PC-9 (cell line): ENCODE measurements around the gene ADCY2. TPM values are rescaled to one million over a fixed set of nuclear protein-coding genes. Genes with fewer than 3 reads are reported as not detected.

Experiments
- BruUV-seq: library from RNA; stranded (reverse); fragments of 400-500 nt; replicated peaks from 2 replicates; lab custom pipeline; 2021; lab: Mats Ljungman, UMichigan
- CTCF ChIA-PET: fragments of 300-600 bp; sonication (Branson Sonifier 250); formaldehyde crosslinking; loops from one replicate; lab custom pipeline; 2022; ENCODE audit warnings: antibody characterized with exemption; lab: Charles Lee
- POLR2A ChIA-PET: fragments of 300-600 bp; sonication (Branson Sonifier 250); formaldehyde crosslinking; loops from one replicate; lab custom pipeline; 2022; ENCODE audit warnings: antibody characterized with exemption; ENCODE audit not compliant: unreplicated experiment; lab: Charles Lee
- DNase-seq, 2 experiments: peaks; one replicate each; pipeline versions ENCODE4 v3.0.0 to v3.0.0-alpha.2; 2015 to 2022; ENCODE audit warnings: mixed read lengths in 1 of 2
- H2AFZ ChIP-seq: fragments of 200-600 bp; sonication (generic); 2 replicates; pipeline ENCODE4 v1.8.1; 2017; ENCODE audit warnings: antibody characterized with exemption
- H3F3A ChIP-seq: fragments of 200-600 bp; sonication (generic); 2 replicates; pipeline ENCODE4 v1.8.1; 2017; ENCODE audit warnings: antibody characterized with exemption, mild to moderate bottlenecking, low read depth; ENCODE audit not compliant: insufficient read depth
- H3K27ac ChIP-seq: fragments of 200-600 bp; sonication (generic); 2 replicates; pipeline ENCODE4 v1.6.1; 2016; ENCODE audit warnings: mixed run types
- H3K27me3 ChIP-seq: fragments of 200-600 bp; sonication (generic); 2 replicates; pipeline ENCODE4 v1.6.1; 2016; ENCODE audit warnings: low read depth, mixed run types; ENCODE audit not compliant: insufficient read depth
- H3K36me3 ChIP-seq: fragments of 200-600 bp; sonication (generic); 2 replicates; pipeline ENCODE4 v1.6.1; 2016; ENCODE audit warnings: low read depth, mixed run types
- H3K4me1 ChIP-seq: fragments of 200-600 bp; sonication (generic); replicated peaks from 2 replicates; pipeline ENCODE4 v1.6.1; 2016; ENCODE audit warnings: mixed run types; ENCODE audit not compliant: insufficient read depth
- H3K4me2 ChIP-seq: fragments of 200-600 bp; sonication (generic); 2 replicates; pipeline ENCODE4 v1.6.1; 2017; ENCODE audit warnings: mixed run types
- H3K4me3 ChIP-seq: fragments of 200-600 bp; sonication (generic); 2 replicates; pipeline ENCODE4 v1.6.1; 2016; ENCODE audit warnings: mixed run types
- H3K79me2 ChIP-seq: fragments of 200-600 bp; sonication (generic); 2 replicates; pipeline ENCODE4 v1.6.1; 2017; ENCODE audit warnings: low read depth, mixed run types
- H3K9me2 ChIP-seq: fragments of 200-600 bp; sonication (generic); 2 replicates; pipeline ENCODE4 v1.8.1; 2017; ENCODE audit warnings: mild to moderate bottlenecking; ENCODE audit not compliant: insufficient read depth
- H3K9me3 ChIP-seq: fragments of 200-600 bp; sonication (generic); 2 replicates; pipeline ENCODE4 v1.8.1; 2016; ENCODE audit warnings: low read depth; ENCODE audit not compliant: insufficient read depth
- H4K20me1 ChIP-seq: fragments of 200-600 bp; sonication (generic); 2 replicates; pipeline ENCODE4 v1.8.1; 2017; ENCODE audit not compliant: insufficient read depth
- CTCF ChIP-seq: fragments of 200-600 bp; sonication (generic); conservative IDR thresholded peaks from 2 replicates; pipeline ENCODE4 v1.6.1; 2017; ENCODE audit warnings: mixed run types, antibody characterized with exemption, mild to moderate bottlenecking, moderate library complexity
- EZH2 ChIP-seq: fragments of 200-600 bp; sonication (generic); IDR thresholded peaks from 2 replicates; pipeline ENCODE4 v1.8.0; 2017; ENCODE audit warnings: antibody characterized with exemption, low read depth
- intact Hi-C: fragments of 100-400 bp; cut with micrococcal nuclease; formaldehyde crosslinking; loops from one replicate; pipeline ENCODE4 v1.10.0; 2022; ENCODE audit not compliant: unreplicated experiment
- total RNA-seq: library from RNA; stranded (reverse); gene quantifications from 2 replicates; pipeline ENCODE4 v1.2.3, GENCODE V29; 2021

ADCY2 gene
- total RNA-seq, 1 experiment from 2014 or later, result not detected

DNA sequence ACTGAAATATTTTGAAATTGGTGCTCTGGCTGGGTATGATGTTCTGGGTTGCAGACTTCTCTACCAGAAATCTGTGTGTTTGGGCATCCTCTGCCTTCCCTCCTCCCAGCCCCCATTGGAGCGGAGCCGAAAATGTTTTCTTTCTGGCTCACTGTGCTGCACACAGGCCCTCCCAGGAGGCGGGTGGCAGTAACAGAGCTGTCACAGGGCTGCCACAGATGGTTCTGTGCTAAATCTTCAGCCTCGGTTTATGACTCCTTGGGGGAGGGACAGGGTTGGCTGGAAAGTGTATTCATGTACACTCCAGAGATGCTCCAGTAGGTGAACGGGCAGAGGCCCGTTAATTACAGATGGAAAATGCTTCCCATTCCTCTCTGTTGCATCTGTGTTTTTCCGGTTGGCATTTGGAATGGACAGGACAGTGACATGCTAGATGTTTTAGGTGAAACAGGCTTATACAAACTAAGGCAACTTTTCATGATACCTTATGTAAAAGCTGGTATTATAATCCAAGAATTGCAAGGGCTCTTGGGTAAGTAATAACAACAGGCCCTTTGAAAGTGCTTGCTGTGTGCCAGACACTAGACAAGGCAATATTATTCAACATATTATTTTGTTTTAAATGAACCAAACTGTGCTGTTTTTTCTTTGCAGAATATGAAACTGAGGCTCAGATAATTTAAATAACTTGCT, 180.2 kb downstream of the ADCY2 start:
- H3K4me1 ChIP-seq, result no peaks in the 10 kb centered on the region
- DNase-seq, result no peak
- BruUV-seq, result no TSS peak
- no peaks in the 10 kb centered on the region for H3K79me2 ChIP-seq
- no peak overlapping the region for H2AFZ ChIP-seq
- H3K9me3 ChIP-seq, result no peaks in the 10 kb centered on the region
- no peak overlapping the region for H3K4me2 ChIP-seq
- no peaks in the 10 kb centered on the region for H3K36me3 ChIP-seq
- H4K20me1 ChIP-seq, result no peaks in the 10 kb centered on the region
- H3K27me3 ChIP-seq, result peaks cover 9% of the 10 kb centered on the region
- intact Hi-C loops, result no loop called here
- no peak overlapping the region for H3K27ac ChIP-seq
- no peak overlapping the region for H3K4me3 ChIP-seq
- TF ChIP-seq EZH2 (no peak), CTCF (no peak)
- no peaks in the 10 kb centered on the region for H3F3A ChIP-seq
- CTCF ChIA-PET, result no interaction called here
- POLR2A ChIA-PET, result no interaction called here
- H3K9me2 ChIP-seq, result no peaks in the 10 kb centered on the region

DNA sequence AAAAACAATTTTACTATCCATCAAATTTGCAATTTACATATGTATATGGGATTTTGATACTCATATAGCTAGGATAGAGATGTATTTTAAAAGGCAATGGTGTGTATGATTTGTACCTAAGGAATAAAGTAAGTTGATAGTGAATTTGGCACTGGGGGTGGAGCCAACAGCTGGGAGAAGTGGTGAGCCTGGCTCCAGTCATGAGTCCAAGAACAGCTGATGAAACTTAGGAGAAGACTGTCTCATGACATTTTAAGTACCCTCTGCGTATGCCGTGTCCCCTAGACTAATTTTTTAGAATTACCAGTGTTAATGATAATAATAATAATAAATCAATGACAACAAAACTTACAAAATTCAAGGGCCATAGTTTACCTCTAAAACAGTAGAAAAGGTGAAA, 181.4 kb downstream of the ADCY2 start:
- intact Hi-C loops, result no loop called here
- Histone ChIP-seq H3K4me2 (no peak overlapping the region), H2AFZ (no peak overlapping the region), H3K4me1 (no peaks in the 10 kb centered on the region), H3K27me3 (peaks cover 9% of the 10 kb centered on the region), H4K20me1 (no peaks in the 10 kb centered on the region), H3K36me3 (no peaks in the 10 kb centered on the region), H3F3A (no peaks in the 10 kb centered on the region), H3K27ac (no peak overlapping the region), H3K4me3 (no peak overlapping the region), H3K9me3 (no peaks in the 10 kb centered on the region), H3K79me2 (no peaks in the 10 kb centered on the region), H3K9me2 (no peaks in the 10 kb centered on the region)
- DNase-seq, result no peak
- BruUV-seq, result no TSS peak
- CTCF ChIA-PET, result no interaction called here
- no peak for TF ChIP-seq EZH2
- TF ChIP-seq CTCF, result no peak
- POLR2A ChIA-PET, result no interaction called here

GRCh38 chr5:7578071-7578470, 182.1 kb downstream of the ADCY2 start:
- no peaks in the 10 kb centered on the region for H3K79me2 ChIP-seq
- H3K36me3 ChIP-seq, result no peaks in the 10 kb centered on the region
- no peaks in the 10 kb centered on the region for H3F3A ChIP-seq
- H3K4me2 ChIP-seq, result no peak overlapping the region
- H3K9me3 ChIP-seq, result no peaks in the 10 kb centered on the region
- no peak for DNase-seq
- TF ChIP-seq CTCF, result no peak
- no peak for TF ChIP-seq EZH2
- peaks cover 9% of the 10 kb centered on the region for H3K27me3 ChIP-seq
- no peak overlapping the region for H3K4me3 ChIP-seq
- BruUV-seq, result no TSS peak
- intact Hi-C loops, result no loop called here
- no peak overlapping the region for H2AFZ ChIP-seq
- CTCF ChIA-PET, result no interaction called here
- no peaks in the 10 kb centered on the region for H3K9me2 ChIP-seq
- H4K20me1 ChIP-seq, result no peaks in the 10 kb centered on the region
- H3K4me1 ChIP-seq, result no peaks in the 10 kb centered on the region
- POLR2A ChIA-PET, result no interaction called here
- H3K27ac ChIP-seq, result no peak overlapping the region
